HepG2 (cell line): Measurements from ENCODE around the gene NISCH. TPM values are rescaled to one million over a fixed set of nuclear protein-coding genes. Genes with fewer than 3 reads are reported as not detected.

Source experiments
- CCDC6 ChIP-seq: sonication (generic); formaldehyde crosslinking; IDR thresholded peaks from 2 replicates; pipeline ENCODE4 v1.8.1; 2022; ENCODE audit warnings: mild to moderate bottlenecking, missing genetic modification reagents, moderate library complexity
- FIP1L1 ChIP-seq: fragments of 200-400 bp; formaldehyde crosslinking; IDR thresholded peaks from 2 replicates; pipeline ENCODE4 v1.6.1; 2018; ENCODE audit warnings: low read depth, mild to moderate bottlenecking, low read length, moderate library complexity, borderline replicate concordance; ENCODE audit not compliant: insufficient read depth
- HMGXB4 ChIP-seq, 2 experiments: sonication (generic) in 1 of 2; formaldehyde crosslinking in 1 of 2; IDR thresholded peaks; 2 replicates each; pipeline versions ENCODE4 v1.4.0 to v1.6.1; 2018 to 2020; ENCODE audit warnings: missing genetic modification reagents in 2 of 2, borderline replicate concordance in 1 of 2, low read depth in 1 of 2, mild to moderate bottlenecking in 1 of 2, missing biosample characterization in 1 of 2
- HNF1B ChIP-seq: sonication (generic); formaldehyde crosslinking; IDR thresholded peaks from 2 replicates; pipeline ENCODE4 v1.5.1; 2020; ENCODE audit warnings: mild to moderate bottlenecking, moderate library complexity, missing genetic modification reagents
- KIAA2018 ChIP-seq: sonication (generic); formaldehyde crosslinking; IDR thresholded peaks from 2 replicates; pipeline ENCODE4 v1.5.0; 2020; ENCODE audit warnings: mild to moderate bottlenecking, missing genetic modification reagents, borderline replicate concordance
- MAX ChIP-seq: IDR thresholded peaks from 2 replicates; pipeline ENCODE4 v1.6.1; 2012; ENCODE audit warnings: inconsistent platforms
- MEIS1 ChIP-seq: sonication (generic); formaldehyde crosslinking; IDR thresholded peaks from 2 replicates; pipeline ENCODE4 v1.9.0; 2021; ENCODE audit warnings: mild to moderate bottlenecking, missing genetic modification reagents, moderate library complexity, borderline replicate concordance
- RXRB ChIP-seq: IDR thresholded peaks from 2 replicates; pipeline ENCODE4 v1.6.1; 2016; ENCODE audit warnings: borderline replicate concordance, missing genetic modification reagents, missing compliant biosample characterization
- SAP130 ChIP-seq: IDR thresholded peaks from 2 replicates; pipeline ENCODE4 v1.6.1; 2016; ENCODE audit warnings: low read depth
- TCF12 ChIP-seq, 2 experiments: fragments of 450-650 bp in 1 of 2; sonication (generic) in 1 of 2; formaldehyde crosslinking in 1 of 2; IDR thresholded peaks; 2 replicates each; pipeline versions ENCODE4 v1.6.1 to v1.8.0; 2017 to 2022; ENCODE audit warnings: antibody characterized with exemption in 1 of 2, mild to moderate bottlenecking in 1 of 2, missing genetic modification reagents in 1 of 2, moderate library complexity in 1 of 2
- ZBTB7A ChIP-seq: sonication (generic); formaldehyde crosslinking; IDR thresholded peaks from 2 replicates; pipeline ENCODE4 v1.8.0; 2022; ENCODE audit warnings: mild to moderate bottlenecking, missing genetic modification reagents
- ZMYM3 ChIP-seq: sonication (generic); formaldehyde crosslinking; IDR thresholded peaks from 2 replicates; pipeline ENCODE4 v1.5.1; 2020; ENCODE audit warnings: mild to moderate bottlenecking, missing genetic modification reagents
- ZNF225 ChIP-seq: sonication (generic); formaldehyde crosslinking; IDR thresholded peaks from 2 replicates; pipeline ENCODE4 v1.4.0; 2020; ENCODE audit warnings: mild to moderate bottlenecking, missing genetic modification reagents
- ZNF451 ChIP-seq: sonication (generic); formaldehyde crosslinking; IDR thresholded peaks from 2 replicates; pipeline ENCODE4 v1.5.0; 2020; ENCODE audit warnings: mild to moderate bottlenecking, missing genetic modification reagents
- ZNF558 ChIP-seq: sonication (generic); formaldehyde crosslinking; IDR thresholded peaks from 2 replicates; pipeline ENCODE4 v1.9.0; 2022; ENCODE audit warnings: mild to moderate bottlenecking, missing genetic modification reagents, borderline replicate concordance
- ZNF644 ChIP-seq: IDR thresholded peaks from 2 replicates; pipeline ENCODE4 v1.6.1; 2016; ENCODE audit warnings: low read depth
- ZSCAN21 ChIP-seq: sonication (generic); formaldehyde crosslinking; IDR thresholded peaks from 2 replicates; pipeline ENCODE4 v1.8.0; 2022; ENCODE audit warnings: mild to moderate bottlenecking, missing genetic modification reagents, moderate library complexity, borderline replicate concordance
- polyA plus RNA-seq, 8 experiments: library from polyadenylated mRNA; depleted of rRNA in 3 of 8; stranded (reverse) in 7 of 8; unstranded in 1 of 8; fragments of >200 nt; fragmentation: Illumina TruSeq in 4 of 8; extraction: Trizol in 4 of 8; gene quantifications; 2 replicates each; pipeline versions ENCODE4 v1.2.1 to v1.2.3, GENCODE V29; 2011 to 2016; ENCODE audit warnings: low read depth in 4 of 8, missing spikeins in 1 of 8, mixed read lengths in 1 of 8; ENCODE audit not compliant: insufficient read depth in 1 of 8
- total RNA-seq, 5 experiments: library from RNA; depleted of rRNA; stranded (reverse); fragments of >200 nt; fragmentation: Illumina TruSeq; extraction: Trizol; gene quantifications; 2 replicates each; pipeline ENCODE4 v1.2.3, GENCODE V29; 2016; ENCODE audit warnings: low read depth in 1 of 5

NISCH gene
- total and polyA plus RNA-seq, 2 of the 13 experiments (the other 11 are each of a cell fraction or from before 2014, with no cell fraction given): 27.0 to 47.6 TPM

- no peak for TF ChIP-seq ZNF451 (CRISPR knock-in tag)
- peak; percentile 93 for TF ChIP-seq SAP130 (CRISPR knock-in tag)
- peak; percentile 74; the same call in 1 of the 2 replicates for TF ChIP-seq MEIS1
- no peak for TF ChIP-seq TCF12 (IDR thresholded peaks at IDR 0.05)
- peak; percentile 76 for TF ChIP-seq TCF12 (CRISPR knock-in tag; IDR thresholded peaks at IDR 0.05)
- TF ChIP-seq HMGXB4 (CRISPR knock-in tag; IDR thresholded peaks at IDR 0.05; ENCODE audit: borderline replicate concordance in 1 of 2, low read depth in 1 of 2): peak in 1 of 2 experiments; percentile 81; a peak in 1 of 4 replicates
- TF ChIP-seq ZNF644 (CRISPR knock-in tag): 0 out of 2 replicates have a peak, but pooled peaks have one; percentile 48
- no peak for TF ChIP-seq ZSCAN21 (CRISPR knock-in tag)
- TF ChIP-seq FIP1L1: no peak
- no peak for TF ChIP-seq CCDC6
- TF ChIP-seq ZBTB7A (CRISPR knock-in tag): peak; percentile 84
- peak; percentile 93 for TF ChIP-seq HNF1B (CRISPR knock-in tag)
- no peak for TF ChIP-seq ZNF225 (CRISPR knock-in tag)
- TF ChIP-seq ZMYM3: peak; percentile 43; the same call in 1 of the 2 replicates
- TF ChIP-seq RXRB (CRISPR knock-in tag): peak; percentile 83
- peak; percentile 64 for TF ChIP-seq MAX
- TF ChIP-seq ZNF558 (CRISPR knock-in tag): no peak
- TF ChIP-seq KIAA2018 (CRISPR knock-in tag): no peak
These were observed 25.5 kb upstream of the NISCH start (continued) for GRCh38 chr3:52429779-52430415.
